ENCODE data around the gene MAGI2. TPM values are rescaled to one million over a fixed set of nuclear protein-coding genes. Genes with fewer than 3 reads are reported as not detected.

The MAGI2 gene
- total and polyA plus RNA-seq, 2 experiments from 2014 or later = 3.5 to 4.1 TPM

- no peak for DNase-seq
- WGBS, 2 experiments (ENCODE audit: low coverage in 1 of 2, low lambda C conversion rate in 2 of 2, missing lambda C conversion rate in 2 of 2) = 93 to 100% methylated on average over 2 of the region's 2 CpGs
Measured at GRCh38 chr7:79462390-79462789, 8.9 kb upstream of the MAGI2 start.

GRCh38 chr7:79461660-79462059, 8.2 kb upstream of the MAGI2 start:
- peak; percentile 75 for DNase-seq
- 69 to 74% methylated on average over 1 of the region's 1 CpG for WGBS, 2 experiments (ENCODE audit: low coverage in 1 of 2, low lambda C conversion rate in 2 of 2, missing lambda C conversion rate in 2 of 2)
- Histone ChIP-seq H2AFZ (no peak overlapping the region), H3K79me2 (ENCODE audit: insufficient read depth) (peaks cover 60% of the 10 kb centered on the region), H3K27me3 (replicated peaks; ENCODE audit: insufficient read depth) (no peaks in the 10 kb centered on the region), H3K9me2 (ENCODE audit: insufficient read depth) (no peaks in the 10 kb centered on the region), H3K4me2 (ENCODE audit: unreplicated experiment) (no peak overlapping the region), H3K9me3 (ENCODE audit: low read depth) (no peaks in the 10 kb centered on the region), H3K4me1 (ENCODE audit: insufficient read depth) (peaks cover 35% of the 10 kb centered on the region), H3K9ac (no peak overlapping the region), H3K36me3 (ENCODE audit: low read depth) (peaks cover 11% of the 10 kb centered on the region; the same call in 1 of the 2 replicates), H3K4me3 (no peak overlapping the region), H3F3A (ENCODE audit: insufficient read depth) (peaks cover 33% of the 10 kb centered on the region; the same call in 1 of the 2 replicates), H3K27ac (no peak overlapping the region), H4K20me1 (ENCODE audit: insufficient read depth) (no peaks in the 10 kb centered on the region)
- in situ Hi-C loops (cut with MboI) = no loop called here
- TF ChIP-seq EZH2 (IDR thresholded peaks at IDR 0.05; ENCODE audit: insufficient read depth, poor library complexity, severe bottlenecking) = no peak
- TF ChIP-seq EZH2phosphoT487 (IDR thresholded peaks at IDR 0.05; ENCODE audit: insufficient read depth, low read depth) = no peak

More at GRCh38 chr7:79462390-79462789, 8.9 kb upstream of the MAGI2 start:
- Histone ChIP-seq H2AFZ (no peak overlapping the region), H3K9me3 (ENCODE audit: low read depth) (no peaks in the 10 kb centered on the region), H3K27ac (no peak overlapping the region), H3K4me2 (ENCODE audit: unreplicated experiment) (no peak overlapping the region), H3K9ac (no peak overlapping the region), H4K20me1 (ENCODE audit: insufficient read depth) (no peaks in the 10 kb centered on the region), H3K4me1 (ENCODE audit: insufficient read depth) (peaks cover 35% of the 10 kb centered on the region), H3K27me3 (replicated peaks; ENCODE audit: insufficient read depth) (no peaks in the 10 kb centered on the region), H3F3A (ENCODE audit: insufficient read depth) (peaks cover 31% of the 10 kb centered on the region; the same call in 1 of the 2 replicates), H3K9me2 (ENCODE audit: insufficient read depth) (no peaks in the 10 kb centered on the region), H3K4me3 (no peak overlapping the region), H3K79me2 (ENCODE audit: insufficient read depth) (peaks cover 53% of the 10 kb centered on the region), H3K36me3 (ENCODE audit: low read depth) (peaks cover 11% of the 10 kb centered on the region; the same call in 1 of the 2 replicates)
- TF ChIP-seq EZH2phosphoT487 (IDR thresholded peaks at IDR 0.05; ENCODE audit: insufficient read depth, low read depth) = no peak
- TF ChIP-seq EZH2 (IDR thresholded peaks at IDR 0.05; ENCODE audit: insufficient read depth, poor library complexity, severe bottlenecking) = no peak
- in situ Hi-C loops (cut with MboI) = no loop called here

GRCh38 chr7:79459381-79459780, 5.9 kb upstream of the MAGI2 start:
- peak; percentile 66 for DNase-seq
- Histone ChIP-seq H3K27ac (peak overlapping the region; percentile 68), H4K20me1 (ENCODE audit: insufficient read depth) (no peaks in the 10 kb centered on the region), H3K79me2 (ENCODE audit: insufficient read depth) (peaks cover 78% of the 10 kb centered on the region), H2AFZ (peak overlapping the region; percentile 24; the same call in 1 of the 2 replicates), H3K36me3 (ENCODE audit: low read depth) (peaks cover 11% of the 10 kb centered on the region; the same call in 1 of the 2 replicates), H3K27me3 (replicated peaks; ENCODE audit: insufficient read depth) (no peaks in the 10 kb centered on the region), H3F3A (ENCODE audit: insufficient read depth) (peaks cover 33% of the 10 kb centered on the region), H3K9me2 (ENCODE audit: insufficient read depth) (no peaks in the 10 kb centered on the region), H3K9me3 (ENCODE audit: low read depth) (no peaks in the 10 kb centered on the region), H3K9ac (peak overlapping the region; percentile 44), H3K4me3 (peak overlapping the region; percentile 12; the same call in 1 of the 2 replicates), H3K4me2 (ENCODE audit: unreplicated experiment) (peak overlapping the region; percentile 61), H3K4me1 (ENCODE audit: insufficient read depth) (peaks cover 45% of the 10 kb centered on the region)
- WGBS, 2 experiments (ENCODE audit: low coverage in 1 of 2, low lambda C conversion rate in 2 of 2, missing lambda C conversion rate in 2 of 2) = 7 to 17% methylated on average over 3 of the region's 3 CpGs
- TF ChIP-seq EZH2phosphoT487 (IDR thresholded peaks at IDR 0.05; ENCODE audit: insufficient read depth, low read depth) (no peak), EZH2 (IDR thresholded peaks at IDR 0.05; ENCODE audit: insufficient read depth, poor library complexity, severe bottlenecking) (no peak)
- in situ Hi-C loops (cut with MboI) = no loop called here

- Histone ChIP-seq H4K20me1 (ENCODE audit: insufficient read depth) (no peaks in the 10 kb centered on the region), H3K27ac (peak overlapping the region; percentile 68), H3K4me1 (ENCODE audit: insufficient read depth) (peaks cover 45% of the 10 kb centered on the region), H3K4me2 (ENCODE audit: unreplicated experiment) (peak overlapping the region; percentile 61), H3K9ac (peak overlapping the region; percentile 44), H3K36me3 (ENCODE audit: low read depth) (peaks cover 11% of the 10 kb centered on the region; the same call in 1 of the 2 replicates), H2AFZ (no peak overlapping the region), H3F3A (ENCODE audit: insufficient read depth) (peaks cover 33% of the 10 kb centered on the region), H3K27me3 (replicated peaks; ENCODE audit: insufficient read depth) (no peaks in the 10 kb centered on the region), H3K79me2 (ENCODE audit: insufficient read depth) (peaks cover 76% of the 10 kb centered on the region), H3K9me3 (ENCODE audit: low read depth) (no peaks in the 10 kb centered on the region), H3K9me2 (ENCODE audit: insufficient read depth) (no peaks in the 10 kb centered on the region), H3K4me3 (peak overlapping the region; percentile 12; the same call in 1 of the 2 replicates)
- in situ Hi-C loops (cut with MboI) = no loop called here
- peak; percentile 62 for DNase-seq
- TF ChIP-seq EZH2 (IDR thresholded peaks at IDR 0.05; ENCODE audit: insufficient read depth, poor library complexity, severe bottlenecking) = no peak
- TF ChIP-seq EZH2phosphoT487 (IDR thresholded peaks at IDR 0.05; ENCODE audit: insufficient read depth, low read depth) = no peak
Measured at GRCh38 chr7:79458796-79459195, 5.3 kb upstream of the MAGI2 start.
